Measurements from ENCODE around the gene JKAMP.

JKAMP gene

GRCh38 chr14:59537476-59537875 is 53.2 kb downstream of the JKAMP start:
- Mint-ChIP-seq H3K9me3 (no peaks in the 10 kb centered on the region), H3K27ac (no peak overlapping the region), H3K4me1 (no peaks in the 10 kb centered on the region), H3K4me3 (no peak overlapping the region), H3K27me3 (ENCODE audit: low read depth) (peaks cover 3% of the 10 kb centered on the region), H3K36me3 (ENCODE audit: low read depth) (no peaks in the 10 kb centered on the region)
- no peak for TF ChIP-seq CTCF (IDR thresholded peaks at IDR 0.05; ENCODE audit: unreplicated experiment in 3 of 3)

- H3K9me3 Mint-ChIP-seq, result no peaks in the 10 kb centered on the region
- H3K4me3 Mint-ChIP-seq, result no peak overlapping the region
- no peaks in the 10 kb centered on the region for H3K27me3 Mint-ChIP-seq (ENCODE audit: low read depth)
- H3K27ac Mint-ChIP-seq, result no peak overlapping the region
- TF ChIP-seq CTCF (IDR thresholded peaks at IDR 0.05; ENCODE audit: unreplicated experiment in 3 of 3), result no peak
- no peaks in the 10 kb centered on the region for H3K36me3 Mint-ChIP-seq (ENCODE audit: low read depth)
- no peaks in the 10 kb centered on the region for H3K4me1 Mint-ChIP-seq
These were observed 54.6 kb downstream of the JKAMP start for GRCh38 chr14:59538936-59539335.

- Mint-ChIP-seq H3K9me3 (no peaks in the 10 kb centered on the region), H3K4me3 (no peak overlapping the region), H3K4me1 (no peaks in the 10 kb centered on the region), H3K27ac (no peak overlapping the region), H3K36me3 (ENCODE audit: low read depth) (no peaks in the 10 kb centered on the region), H3K27me3 (ENCODE audit: low read depth) (no peaks in the 10 kb centered on the region)
- TF ChIP-seq CTCF (IDR thresholded peaks at IDR 0.05; ENCODE audit: unreplicated experiment in 3 of 3), result no peak
These were observed 56.5 kb downstream of the JKAMP start for GRCh38 chr14:59540852-59541251.

GRCh38 chr14:59541731-59542130 is 57.4 kb downstream of the JKAMP start:
- no peak overlapping the region for H3K4me3 Mint-ChIP-seq
- H3K36me3 Mint-ChIP-seq (ENCODE audit: low read depth), result no peaks in the 10 kb centered on the region

GRCh38 chr14:59543873-59544272 is 59.6 kb downstream of the JKAMP start:
- no peak for TF ChIP-seq CTCF (IDR thresholded peaks at IDR 0.05; ENCODE audit: unreplicated experiment in 3 of 3)
- no peaks in the 10 kb centered on the region for H3K27me3 Mint-ChIP-seq (ENCODE audit: low read depth)
- no peak overlapping the region for H3K27ac Mint-ChIP-seq
- no peak overlapping the region for H3K4me3 Mint-ChIP-seq
- H3K9me3 Mint-ChIP-seq, result no peaks in the 10 kb centered on the region
- H3K36me3 Mint-ChIP-seq (ENCODE audit: low read depth), result no peaks in the 10 kb centered on the region
- H3K4me1 Mint-ChIP-seq, result no peaks in the 10 kb centered on the region

More at GRCh38 chr14:59541731-59542130, 57.4 kb downstream of the JKAMP start:
- no peak for TF ChIP-seq CTCF (IDR thresholded peaks at IDR 0.05; ENCODE audit: unreplicated experiment in 3 of 3)
- H3K9me3 Mint-ChIP-seq, result no peaks in the 10 kb centered on the region
- no peaks in the 10 kb centered on the region for H3K27me3 Mint-ChIP-seq (ENCODE audit: low read depth)
- no peaks in the 10 kb centered on the region for H3K4me1 Mint-ChIP-seq
- H3K27ac Mint-ChIP-seq, result no peak overlapping the region

GRCh38 chr14:59547310-59547709 is 63.0 kb downstream of the JKAMP start:
- TF ChIP-seq CTCF (IDR thresholded peaks at IDR 0.05; ENCODE audit: unreplicated experiment in 3 of 3), result no peak
- H3K4me1 Mint-ChIP-seq, result no peaks in the 10 kb centered on the region
- no peaks in the 10 kb centered on the region for H3K36me3 Mint-ChIP-seq (ENCODE audit: low read depth)
- no peaks in the 10 kb centered on the region for H3K27me3 Mint-ChIP-seq (ENCODE audit: low read depth)
- no peak overlapping the region for H3K4me3 Mint-ChIP-seq
- peaks cover 9% of the 10 kb centered on the region for H3K9me3 Mint-ChIP-seq
- no peak overlapping the region for H3K27ac Mint-ChIP-seq
